Measurements from ENCODE around the gene MRGPRD.

MRGPRD gene

DNA sequence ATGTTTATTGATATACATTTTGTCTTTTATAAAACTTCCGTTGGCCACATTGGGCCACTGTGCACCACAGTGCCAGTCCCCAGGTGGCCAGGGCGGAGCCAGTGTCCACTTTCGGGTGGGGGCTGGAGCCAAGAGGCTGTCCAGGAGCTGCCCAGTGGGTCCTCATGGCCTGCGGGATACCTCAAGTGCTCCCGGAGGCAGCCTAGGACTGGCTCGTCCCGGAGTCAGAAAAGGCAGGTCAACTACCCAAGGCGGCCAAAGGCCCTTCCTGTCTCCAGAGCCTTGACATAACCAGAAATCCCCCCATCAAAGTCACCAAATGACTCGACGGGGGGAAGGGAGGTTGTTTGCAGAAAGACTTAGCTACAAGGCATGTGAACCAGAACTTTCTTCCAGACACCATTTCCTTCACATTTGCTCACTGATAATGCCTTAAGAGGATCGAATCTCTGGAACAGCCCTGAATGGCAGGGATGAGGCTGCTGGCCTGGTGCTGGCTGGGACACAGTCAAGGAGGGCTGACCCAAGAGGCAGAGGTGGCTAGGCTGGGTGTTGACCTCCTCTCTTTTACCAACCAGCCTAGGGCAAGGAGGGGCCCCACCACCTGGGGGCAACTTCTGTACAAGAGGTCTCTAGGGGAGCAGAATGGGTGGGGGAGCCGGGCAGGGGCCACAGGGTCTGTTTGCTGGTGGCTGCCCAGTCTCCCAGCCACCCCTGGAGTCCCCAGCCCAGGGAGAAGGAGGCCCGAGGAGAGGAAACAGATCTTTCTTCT is 23.8 kb upstream of the MRGPRD start:
- H3K27ac ChIP-seq = no peak overlapping the region
- TF ChIP-seq, protein P1, sequence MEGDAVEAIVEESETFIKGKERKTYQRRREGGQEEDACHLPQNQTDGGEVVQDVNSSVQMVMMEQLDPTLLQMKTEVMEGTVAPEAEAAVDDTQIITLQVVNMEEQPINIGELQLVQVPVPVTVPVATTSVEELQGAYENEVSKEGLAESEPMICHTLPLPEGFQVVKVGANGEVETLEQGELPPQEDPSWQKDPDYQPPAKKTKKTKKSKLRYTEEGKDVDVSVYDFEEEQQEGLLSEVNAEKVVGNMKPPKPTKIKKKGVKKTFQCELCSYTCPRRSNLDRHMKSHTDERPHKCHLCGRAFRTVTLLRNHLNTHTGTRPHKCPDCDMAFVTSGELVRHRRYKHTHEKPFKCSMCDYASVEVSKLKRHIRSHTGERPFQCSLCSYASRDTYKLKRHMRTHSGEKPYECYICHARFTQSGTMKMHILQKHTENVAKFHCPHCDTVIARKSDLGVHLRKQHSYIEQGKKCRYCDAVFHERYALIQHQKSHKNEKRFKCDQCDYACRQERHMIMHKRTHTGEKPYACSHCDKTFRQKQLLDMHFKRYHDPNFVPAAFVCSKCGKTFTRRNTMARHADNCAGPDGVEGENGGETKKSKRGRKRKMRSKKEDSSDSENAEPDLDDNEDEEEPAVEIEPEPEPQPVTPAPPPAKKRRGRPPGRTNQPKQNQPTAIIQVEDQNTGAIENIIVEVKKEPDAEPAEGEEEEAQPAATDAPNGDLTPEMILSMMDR (conservative IDR thresholded peaks at IDR 0.05) = no peak

DNA sequence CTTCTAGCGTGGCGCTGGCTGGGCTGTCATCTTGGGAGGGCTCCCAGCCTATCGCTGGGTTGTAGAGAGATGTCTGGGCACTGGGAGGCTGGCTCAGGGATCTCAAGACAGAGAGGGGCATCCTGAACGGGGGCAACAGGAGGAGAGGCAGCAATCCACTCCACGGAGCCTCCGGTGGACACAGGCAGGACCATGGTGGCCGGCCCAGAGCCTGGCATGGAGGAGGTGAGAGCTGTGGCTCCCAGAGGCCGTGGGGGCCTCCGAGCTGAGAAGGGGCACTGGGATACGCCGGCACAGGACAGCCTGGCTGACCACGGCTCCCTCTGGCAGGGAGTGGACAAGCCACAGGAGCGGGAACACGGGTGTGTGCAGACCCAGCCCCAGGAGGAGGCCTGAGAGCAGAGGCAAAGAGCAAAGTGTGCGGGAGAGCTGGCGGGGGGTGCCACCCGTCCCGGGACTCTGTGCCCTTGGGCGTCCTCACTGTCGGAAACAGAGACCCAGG is 23.1 kb upstream of the MRGPRD start:
- no peak overlapping the region for H3K27ac ChIP-seq
- TF ChIP-seq, protein P1 (conservative IDR thresholded peaks at IDR 0.05) = no peak

DNA sequence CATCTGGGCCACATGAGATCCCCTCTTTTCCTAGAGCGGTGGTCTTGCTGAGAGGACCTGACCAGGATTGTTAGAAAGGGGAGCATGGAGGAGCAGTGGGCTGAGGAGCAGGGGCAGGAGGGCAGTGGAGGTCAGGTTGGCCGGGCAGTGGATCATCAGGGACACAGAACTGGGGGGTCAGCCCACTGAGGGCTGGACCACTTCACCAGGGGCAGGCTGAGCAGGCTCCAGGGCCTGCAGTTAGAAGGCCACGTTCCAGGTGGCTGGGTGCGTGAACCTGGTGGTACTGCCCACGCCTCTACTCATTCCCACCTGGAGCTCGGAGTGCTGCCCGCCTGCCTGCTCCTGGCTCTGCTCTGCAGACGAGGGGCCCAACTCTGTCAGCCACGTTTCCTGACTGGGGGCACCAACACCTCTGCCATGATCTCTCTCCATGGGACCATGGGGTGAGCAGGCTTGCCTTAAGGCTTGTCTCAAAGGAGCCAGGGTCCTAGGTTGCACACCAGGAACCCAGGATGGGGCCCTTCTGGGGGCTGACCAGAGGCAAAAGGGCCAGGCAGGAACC is 22.6 kb upstream of the MRGPRD start:
- H3K27ac ChIP-seq = no peak overlapping the region
- TF ChIP-seq, protein P1 (conservative IDR thresholded peaks at IDR 0.05) = no peak

DNA sequence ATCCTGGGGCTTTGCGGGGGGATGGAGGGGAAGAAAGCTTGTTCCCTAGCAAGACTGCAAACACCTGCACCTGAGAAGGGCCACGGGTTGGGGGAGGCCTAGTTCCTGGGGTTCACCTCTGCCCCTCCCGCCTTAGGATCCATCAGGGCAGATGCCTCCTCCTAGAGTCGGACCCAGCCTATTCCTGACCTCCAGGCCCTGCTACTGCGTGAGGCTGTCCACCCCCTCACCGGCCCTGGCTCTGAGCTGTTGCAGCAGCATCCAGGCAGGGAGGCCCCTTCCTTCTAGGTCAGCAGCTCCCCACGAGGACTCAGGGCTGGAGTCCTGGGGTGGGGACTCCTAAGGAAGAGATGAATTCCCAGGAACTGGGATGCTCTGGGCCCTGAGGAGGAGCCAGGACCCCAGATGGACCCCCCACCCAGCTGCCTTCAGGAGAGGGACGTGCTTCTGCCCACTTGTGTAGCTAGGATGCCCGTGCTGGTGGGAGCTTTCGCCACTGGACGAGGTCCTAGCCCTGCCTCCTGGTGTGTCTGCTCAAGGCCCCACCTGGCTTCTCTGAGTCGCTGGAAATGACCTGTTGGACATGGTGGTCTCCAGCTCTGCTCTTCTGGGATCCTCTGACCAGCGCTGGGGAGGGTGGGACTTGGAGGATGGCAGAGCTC is 21.9 kb upstream of the MRGPRD start:
- TF ChIP-seq, protein P1 (conservative IDR thresholded peaks at IDR 0.05) = no peak
- no peak overlapping the region for H3K27ac ChIP-seq

DNA sequence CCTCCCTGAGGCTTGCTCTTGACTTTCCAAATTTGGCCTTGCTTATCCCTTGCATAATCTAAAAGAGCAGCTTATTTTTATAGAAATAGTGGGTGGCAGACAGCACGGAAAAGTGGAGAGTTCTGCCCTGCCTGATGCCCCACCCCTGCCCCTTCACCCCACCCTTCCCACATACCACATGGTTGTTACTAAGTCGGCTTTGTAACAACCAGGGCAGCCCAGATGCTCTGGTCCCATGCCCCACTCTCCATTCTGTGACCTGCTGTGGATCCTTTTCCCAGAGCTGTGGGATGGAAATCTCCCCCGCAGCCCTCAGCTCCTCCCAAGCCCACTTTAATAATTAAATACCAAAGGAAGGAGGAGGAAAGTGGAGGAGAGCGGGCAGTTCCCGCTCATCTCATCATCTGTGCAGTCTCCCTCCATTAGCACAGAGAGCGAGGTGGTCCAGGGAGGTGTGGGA is 21.4 kb upstream of the MRGPRD start:
- no peak overlapping the region for H3K27ac ChIP-seq
- TF ChIP-seq, protein P1 (conservative IDR thresholded peaks at IDR 0.05) = no peak

DNA sequence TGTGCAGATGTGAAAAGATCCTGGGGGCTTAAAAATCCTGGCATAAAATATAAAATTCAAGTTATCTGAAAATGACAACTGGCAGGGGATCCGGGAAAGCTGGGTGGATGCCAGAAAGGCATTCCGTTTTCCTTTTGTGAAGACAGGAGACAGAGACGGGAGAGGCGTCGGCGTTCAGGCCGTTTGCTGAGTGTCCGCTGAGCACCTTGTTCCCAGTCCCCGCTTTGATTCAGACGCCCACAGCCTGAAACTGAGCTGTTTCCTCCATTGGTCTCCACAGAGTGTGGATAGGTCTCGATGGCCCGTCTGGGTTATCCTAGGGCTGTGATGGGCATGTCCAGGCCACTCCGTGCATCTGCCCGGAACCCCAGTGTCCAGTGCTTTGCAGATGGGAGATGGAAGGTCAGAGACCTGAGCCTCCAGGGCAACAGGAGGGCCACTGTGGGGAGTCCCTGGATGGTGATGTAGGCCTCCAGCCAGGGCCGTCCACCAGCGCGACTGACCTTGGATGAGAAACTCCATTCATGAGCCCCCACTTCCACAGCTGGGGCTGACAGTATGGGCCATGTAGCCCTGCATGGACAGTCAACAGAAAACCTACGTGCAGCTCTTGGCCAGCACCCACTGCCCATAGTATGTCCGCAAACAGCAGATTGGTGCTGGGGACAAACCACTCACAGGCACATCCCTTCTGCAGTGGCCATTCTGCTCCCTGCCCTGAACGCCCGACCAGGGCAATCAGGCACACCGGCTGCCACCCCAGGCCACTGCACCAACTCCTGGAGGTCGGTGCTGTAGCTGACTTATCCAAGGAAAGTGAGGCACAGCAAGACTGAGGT is 20.7 kb upstream of the MRGPRD start:
- H3K27ac ChIP-seq = no peak overlapping the region
- TF ChIP-seq, protein P1 (conservative IDR thresholded peaks at IDR 0.05) = no peak
